SK-N-MC (cell line): ENCODE data around the gene FILIP1L.

Source experiments
- DNase-seq: peaks from one replicate; pipeline ENCODE4 v3.0.0-alpha.2; 2011; ENCODE audit warnings: low read depth, low spot score
- H3K27ac ChIP-seq: fragments of 200-600 bp; sonication (generic); 2 replicates; pipeline ENCODE4 v1.5.1; 2016; ENCODE audit warnings: mixed run types
- H3K36me3 ChIP-seq: fragments of 200-600 bp; sonication (generic); 2 replicates; pipeline ENCODE4 v1.6.1; 2017; ENCODE audit warnings: antibody characterized with exemption, low read length, mixed read lengths; ENCODE audit not compliant: insufficient read depth
- H3K4me3 ChIP-seq: fragments of 200-600 bp; sonication (generic); 2 replicates; pipeline ENCODE4 v1.5.1; 2016
- H3K9ac ChIP-seq: fragments of 200-600 bp; sonication (generic); 2 replicates; pipeline ENCODE4 v1.8.0; 2017; ENCODE audit warnings: mixed run types, mixed read lengths; ENCODE audit not compliant: insufficient read length
- H3K9me3 ChIP-seq: fragments of 200-600 bp; sonication (generic); 2 replicates; pipeline ENCODE4 v1.6.1; 2017; ENCODE audit warnings: low read depth, mild to moderate bottlenecking, antibody characterized with exemption, low read length, moderate library complexity, mixed read lengths
- EZH2 ChIP-seq: fragments of 200-600 bp; sonication (generic); IDR thresholded peaks from one replicate; pipeline ENCODE4 v1.6.1; 2017; ENCODE audit warnings: antibody characterized with exemption
- FOXP2 ChIP-seq: optimal IDR thresholded peaks from 2 replicates; pipeline ENCODE3; 2011; ENCODE audit warnings: mild to moderate bottlenecking, moderate library complexity; ENCODE audit not compliant: insufficient read depth; ENCODE audit errors: extremely low read length, control extremely low read depth
- POLR2AphosphoS5 ChIP-seq: IDR thresholded peaks from 2 replicates; pipeline ENCODE4 v1.6.1; 2012; ENCODE audit warnings: mild to moderate bottlenecking, low read depth, low read length, borderline replicate concordance

The FILIP1L gene

DNA sequence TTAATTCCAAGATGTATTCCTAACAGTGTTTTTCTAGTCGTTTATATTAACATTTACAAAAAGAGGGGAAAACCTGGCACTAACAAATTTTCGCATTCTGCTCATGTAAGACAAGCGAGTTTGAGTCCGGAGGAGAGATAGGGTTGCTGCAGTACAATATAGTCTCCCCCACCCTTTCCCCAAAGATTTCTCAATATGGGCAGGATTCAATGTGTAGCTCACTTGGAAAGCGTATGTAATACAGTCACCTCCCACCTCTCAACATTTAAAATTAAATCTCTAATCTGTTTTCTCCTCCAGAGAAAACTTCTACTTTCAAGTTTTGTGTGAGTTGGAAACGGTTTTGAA, 238.7 kb downstream of the FILIP1L start:
- Histone ChIP-seq H3K27ac (no peak overlapping the region), H3K9ac (peak overlapping the region; percentile 82), H3K4me3 (peak overlapping the region; percentile 89)

DNA sequence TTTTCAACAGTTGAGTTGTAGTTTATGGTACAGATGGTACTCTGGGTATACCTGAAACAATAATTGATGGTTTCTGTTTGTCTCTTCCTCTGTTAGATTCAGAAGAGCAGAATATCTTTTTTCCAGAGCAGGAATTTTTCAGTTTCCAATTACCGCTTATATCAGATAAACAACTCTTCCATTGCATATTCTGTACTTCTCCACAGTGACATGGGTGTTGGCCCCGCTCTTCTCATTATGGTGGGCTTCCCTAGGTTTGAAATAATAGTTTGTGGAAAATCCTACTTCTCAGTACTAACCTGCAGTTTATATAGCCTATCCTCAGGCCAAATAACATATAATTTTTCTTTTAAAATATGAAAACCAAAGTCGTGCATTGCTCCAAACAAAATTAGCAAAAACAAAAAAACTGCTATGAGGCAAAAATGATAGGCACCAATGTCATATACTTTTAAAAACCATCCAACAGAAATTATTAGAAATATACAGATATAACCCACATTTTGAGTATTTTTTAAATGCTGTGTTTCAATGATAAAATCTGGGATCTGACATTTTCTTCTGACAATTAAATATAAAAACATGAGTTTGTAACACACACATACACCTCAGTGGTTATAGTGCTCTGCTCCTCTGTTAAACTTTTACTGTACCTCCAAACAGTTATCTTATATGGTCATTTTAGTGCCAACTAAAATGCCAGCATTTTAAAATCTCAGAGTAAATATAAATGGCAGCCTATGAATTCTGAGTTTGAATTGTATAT, 239.9 kb downstream of the FILIP1L start:
- no peak for DNase-seq
- Histone ChIP-seq H3K36me3 (no peaks in the 10 kb centered on the region), H3K4me3 (peak overlapping the region; percentile 89), H3K9me3 (no peaks in the 10 kb centered on the region), H3K9ac (peak overlapping the region; percentile 82), H3K27ac (no peak overlapping the region)
- no peak for TF ChIP-seq POLR2AphosphoS5
- no peak for TF ChIP-seq EZH2
- TF ChIP-seq FOXP2, result no peak

More for the DNA sequence above, 238.7 kb downstream of the FILIP1L start:
- no peaks in the 10 kb centered on the region for H3K36me3 ChIP-seq
- no peak for DNase-seq
- no peaks in the 10 kb centered on the region for H3K9me3 ChIP-seq
- TF ChIP-seq EZH2, result no peak

DNA sequence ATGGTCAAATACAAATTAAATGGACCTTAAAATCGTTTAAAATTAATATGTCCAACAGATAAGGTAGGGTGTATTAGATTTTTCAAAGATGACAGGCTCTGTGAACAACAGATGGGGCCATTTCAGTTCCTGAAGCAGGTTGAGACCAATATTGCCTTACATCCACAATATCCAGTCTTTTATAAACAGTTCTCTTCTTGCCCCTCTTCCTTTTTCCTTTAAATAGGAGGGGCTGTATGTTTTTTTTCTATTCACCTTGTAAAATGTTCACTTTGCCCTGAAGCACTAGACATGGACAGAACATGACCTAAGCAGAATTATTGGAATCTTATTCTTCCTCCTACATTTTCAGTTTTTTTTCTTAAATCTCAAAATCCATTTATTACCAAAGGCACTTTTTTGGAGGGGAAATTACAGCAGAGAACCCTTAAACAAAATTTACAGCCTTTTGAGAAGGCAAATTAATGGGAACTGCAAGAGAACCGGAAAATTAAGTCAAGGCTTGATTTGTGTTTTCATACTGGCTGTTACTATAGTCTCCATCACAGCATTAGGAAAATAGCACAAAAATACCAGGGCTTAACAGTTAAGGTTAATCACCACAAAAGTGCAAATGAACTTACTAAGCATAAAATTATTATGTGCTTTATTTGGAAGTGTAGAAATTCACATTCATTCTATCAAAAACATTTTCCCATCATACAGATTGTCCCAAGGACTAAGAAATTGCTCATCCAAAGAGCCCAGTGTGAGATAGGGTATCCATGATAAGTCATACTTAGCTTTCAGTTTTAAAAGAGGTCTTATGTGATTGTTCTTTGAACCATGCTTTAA, 240.8 kb downstream of the FILIP1L start:
- Histone ChIP-seq H3K9ac (no peak overlapping the region), H3K9me3 (no peaks in the 10 kb centered on the region), H3K27ac (no peak overlapping the region), H3K36me3 (no peaks in the 10 kb centered on the region), H3K4me3 (no peak overlapping the region)
- TF ChIP-seq FOXP2 (no peak), EZH2 (no peak), POLR2AphosphoS5 (no peak)
- no peak for DNase-seq

- H3K27ac ChIP-seq, result no peak overlapping the region
- no peaks in the 10 kb centered on the region for H3K36me3 ChIP-seq
- no peaks in the 10 kb centered on the region for H3K9me3 ChIP-seq
- no peak for DNase-seq
- TF ChIP-seq EZH2, result no peak
- no peak for TF ChIP-seq FOXP2
- TF ChIP-seq POLR2AphosphoS5, result no peak
- no peak overlapping the region for H3K9ac ChIP-seq
- H3K4me3 ChIP-seq, result no peak overlapping the region
Observed at GRCh38 chr3:99872923-99873254, 241.4 kb downstream of the FILIP1L start.

DNA sequence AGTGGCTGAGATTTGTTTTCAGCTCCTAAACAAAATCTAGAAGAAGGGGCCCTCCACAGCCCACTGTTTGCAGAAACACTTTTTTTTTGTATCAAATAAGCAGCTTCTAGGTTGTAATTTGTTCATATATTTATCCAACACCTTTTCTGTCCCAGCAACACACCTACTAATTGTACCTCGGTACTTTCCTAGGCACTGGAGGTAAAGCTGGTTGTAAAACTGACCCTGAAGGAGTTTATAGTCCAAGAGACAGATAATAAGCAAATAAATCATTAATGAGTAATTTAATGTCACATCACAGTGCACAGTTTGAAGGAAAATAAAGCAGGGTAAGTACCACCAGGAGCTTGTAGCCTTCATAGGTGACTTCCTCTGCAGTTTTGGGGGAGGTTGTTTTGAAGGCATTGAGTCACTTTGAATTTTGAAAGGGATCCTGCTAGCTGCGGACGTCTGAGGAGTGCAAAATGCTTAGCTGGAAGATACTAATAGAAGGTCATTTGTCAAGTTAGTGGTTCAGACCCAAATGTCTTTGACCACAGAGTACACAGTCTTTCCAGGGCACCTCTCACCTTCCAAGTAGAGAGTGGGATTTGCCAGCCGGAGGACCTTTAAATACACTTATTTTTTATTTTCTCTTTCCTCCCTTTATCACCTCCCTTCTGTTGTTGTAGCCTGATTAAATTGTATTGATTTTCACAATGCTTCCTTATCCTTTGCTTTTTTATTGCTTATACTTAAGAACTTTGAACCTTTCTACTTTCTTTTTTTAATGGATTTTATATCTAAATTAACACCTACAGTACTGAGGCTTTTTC, 242.9 kb downstream of the FILIP1L start:
- H3K36me3 ChIP-seq, result no peaks in the 10 kb centered on the region
- H3K27ac ChIP-seq, result no peak overlapping the region
- H3K9ac ChIP-seq, result no peak overlapping the region
- no peak overlapping the region for H3K4me3 ChIP-seq
- TF ChIP-seq FOXP2, result no peak
- no peak for DNase-seq
- no peaks in the 10 kb centered on the region for H3K9me3 ChIP-seq

GRCh38 chr3:99870712-99871111, 243.6 kb downstream of the FILIP1L start:
- H3K27ac ChIP-seq, result no peak overlapping the region
- H3K9me3 ChIP-seq, result no peaks in the 10 kb centered on the region
- no peak for DNase-seq
- H3K4me3 ChIP-seq, result no peak overlapping the region
- H3K9ac ChIP-seq, result no peak overlapping the region
- TF ChIP-seq FOXP2 (no peak), EZH2 (no peak), POLR2AphosphoS5 (no peak)
- no peaks in the 10 kb centered on the region for H3K36me3 ChIP-seq

DNA sequence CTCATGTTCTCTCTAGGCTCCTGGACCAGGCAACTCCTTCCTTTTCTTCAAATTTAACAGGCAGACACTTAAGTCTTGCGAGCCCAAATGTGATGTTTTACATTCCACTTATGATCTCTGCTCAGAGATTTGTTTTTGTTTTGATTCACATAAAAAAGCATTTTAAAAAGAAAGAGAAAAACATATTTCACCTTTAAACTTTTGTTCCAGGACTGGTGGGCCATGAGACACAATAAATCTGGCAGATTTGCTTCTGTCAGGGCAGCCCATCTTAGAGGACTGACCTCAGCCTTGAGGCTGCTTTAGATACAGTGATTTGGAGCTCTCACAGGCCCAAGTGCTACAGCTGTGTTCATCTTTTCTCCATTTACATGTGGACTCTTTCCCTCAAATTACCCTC, 244.7 kb downstream of the FILIP1L start:
- no peak for DNase-seq
- no peak overlapping the region for H3K27ac ChIP-seq
- H3K36me3 ChIP-seq, result no peaks in the 10 kb centered on the region
- H3K9ac ChIP-seq, result no peak overlapping the region
- TF ChIP-seq EZH2 (no peak), POLR2AphosphoS5 (no peak), FOXP2 (no peak)
- H3K4me3 ChIP-seq, result no peak overlapping the region
- H3K9me3 ChIP-seq, result no peaks in the 10 kb centered on the region

DNA sequence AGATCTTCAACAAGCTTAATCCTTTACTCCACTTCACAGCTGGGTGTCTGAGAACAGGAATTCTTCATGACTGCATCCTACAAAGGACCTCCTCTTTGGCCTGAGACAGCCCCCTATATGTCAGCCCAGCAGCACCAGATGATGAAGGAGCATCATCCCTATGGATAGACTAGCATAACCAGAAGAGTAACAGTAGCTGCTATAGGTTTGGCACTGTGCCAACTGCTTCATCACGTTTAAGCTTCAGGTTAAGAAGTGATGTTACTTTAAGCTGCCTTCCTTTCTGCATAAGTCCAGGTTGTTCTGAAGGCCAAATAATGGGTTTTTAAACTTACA, 246.0 kb downstream of the FILIP1L start:
- Histone ChIP-seq H3K27ac (no peak overlapping the region), H3K9ac (no peak overlapping the region), H3K4me3 (no peak overlapping the region), H3K36me3 (no peaks in the 10 kb centered on the region), H3K9me3 (no peaks in the 10 kb centered on the region)
- DNase-seq, result no peak
- TF ChIP-seq POLR2AphosphoS5 (no peak), EZH2 (no peak), FOXP2 (no peak)
